Activated CD4-positive, alpha-beta memory T cell treated with anti-CD3 and anti-CD28 coated beads, Interleukin-2, amount 10 ng/mL, durations not matched to agents 7 days and 5 days (primary cell): ENCODE data around the gene TEKT5. TPM values are rescaled to one million over a fixed set of nuclear protein-coding genes. Genes with fewer than 3 reads are reported as not detected.
"Not testable (repeated sequence)": the region's sequence is repeated elsewhere in the genome, so short reads cannot be mapped to it uniquely, and the experiment has no call there.

Experiments
- CTCF ChIA-PET: fragments of 350-600 bp; sonication (Branson Sonifier 250); formaldehyde crosslinking; loops from one replicate; lab custom pipeline; 2021; ENCODE audit warnings: antibody characterized with exemption, inconsistent platforms; lab: Charles Lee
- POLR2A ChIA-PET: fragments of 350-600 bp; sonication (Branson Sonifier 250); formaldehyde crosslinking; loops from one replicate; lab custom pipeline; 2021; ENCODE audit warnings: antibody characterized with exemption; lab: Charles Lee
- DNase-seq: peaks from one replicate; pipeline ENCODE4 v3.0.0-alpha.2; 2020
- H3K27ac Mint-ChIP-seq: one replicate; pipeline ENCODE4 v1.8.0; 2021; ENCODE audit warnings: mild to moderate bottlenecking, mixed read lengths
- H3K27me3 Mint-ChIP-seq: one replicate; pipeline ENCODE4 v1.8.0; 2021; ENCODE audit warnings: mixed read lengths
- H3K36me3 Mint-ChIP-seq: one replicate; pipeline ENCODE4 v1.8.0; 2021; ENCODE audit warnings: low read depth, mixed read lengths
- H3K4me1 Mint-ChIP-seq: one replicate; pipeline ENCODE4 v1.8.0; 2021; ENCODE audit warnings: mixed read lengths
- H3K4me3 Mint-ChIP-seq: one replicate; pipeline ENCODE4 v1.8.0; 2021; ENCODE audit warnings: mild to moderate bottlenecking, mixed read lengths
- H3K9me3 Mint-ChIP-seq: one replicate; pipeline ENCODE4 v1.8.0; 2021; ENCODE audit warnings: mixed read lengths
- total RNA-seq, 2 experiments: library from RNA; stranded (reverse); gene quantifications; one replicate each; pipeline ENCODE4 v1.2.3, GENCODE V29; 2021

Gene TEKT5
- total RNA-seq, 2 experiments from 2014 or later: not detected

DNA sequence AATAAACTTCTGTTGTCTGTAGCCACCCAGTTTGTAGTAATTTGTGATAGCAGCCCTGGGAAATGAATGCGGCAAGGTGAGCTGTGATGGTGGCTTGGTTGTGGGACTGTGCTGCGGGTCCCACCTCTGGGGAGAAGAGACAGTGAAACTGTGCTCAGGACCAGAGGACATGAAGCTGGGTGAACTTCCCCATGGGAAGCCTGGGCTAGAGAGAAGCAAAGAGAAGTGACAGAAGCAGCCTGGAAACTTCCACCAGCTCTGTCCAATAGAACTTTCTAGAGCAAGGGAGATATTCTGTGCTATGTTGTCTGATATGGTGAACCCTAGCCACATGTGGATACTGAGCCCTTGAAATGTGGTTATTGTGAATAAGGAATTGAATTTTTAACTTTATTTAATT lies 62.8 kb downstream of the TEKT5 start:
- no peaks in the 10 kb centered on the region for H3K36me3 Mint-ChIP-seq
- peaks cover 8% of the 10 kb centered on the region for H3K27me3 Mint-ChIP-seq
- DNase-seq: no peak
- no peaks in the 10 kb centered on the region for H3K4me1 Mint-ChIP-seq
- H3K9me3 Mint-ChIP-seq: no peaks in the 10 kb centered on the region
- ChIA-PET CTCF (interaction anchor here (0.6 kb wide), 1 partner anchor 57 kb away, joined by 3 read pairs; no protein-coding TSS in a partner anchor), POLR2A (no interaction called here)
- H3K27ac Mint-ChIP-seq: no peak overlapping the region
- H3K4me3 Mint-ChIP-seq: no peak overlapping the region

DNA sequence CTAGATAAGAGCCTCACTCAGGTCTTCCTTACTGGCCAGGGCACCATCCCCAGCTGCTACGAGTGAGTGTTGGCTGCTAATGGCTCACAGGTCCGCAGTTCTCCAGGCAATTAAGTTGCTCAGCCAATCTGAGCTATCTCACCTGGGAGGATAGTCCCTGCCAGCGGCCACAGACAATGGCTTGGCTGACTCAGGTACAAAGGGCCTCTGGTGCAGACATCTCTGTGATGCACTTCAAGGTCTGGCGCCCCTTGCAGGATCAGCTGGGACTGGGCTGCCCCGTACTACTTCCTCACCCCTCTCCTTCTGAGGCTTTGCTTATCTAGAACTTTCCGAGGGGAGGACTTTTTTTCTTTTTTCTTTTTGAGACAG lies 65.2 kb downstream of the TEKT5 start:
- CTCF ChIA-PET: no interaction called here
- H3K36me3 Mint-ChIP-seq: no peaks in the 10 kb centered on the region
- no peak for DNase-seq
- H3K9me3 Mint-ChIP-seq: no peaks in the 10 kb centered on the region
- H3K4me3 Mint-ChIP-seq: no peak overlapping the region
- POLR2A ChIA-PET: no interaction called here
- no peak overlapping the region for H3K27ac Mint-ChIP-seq
- no peaks in the 10 kb centered on the region for H3K4me1 Mint-ChIP-seq
- peaks cover 8% of the 10 kb centered on the region for H3K27me3 Mint-ChIP-seq

DNA sequence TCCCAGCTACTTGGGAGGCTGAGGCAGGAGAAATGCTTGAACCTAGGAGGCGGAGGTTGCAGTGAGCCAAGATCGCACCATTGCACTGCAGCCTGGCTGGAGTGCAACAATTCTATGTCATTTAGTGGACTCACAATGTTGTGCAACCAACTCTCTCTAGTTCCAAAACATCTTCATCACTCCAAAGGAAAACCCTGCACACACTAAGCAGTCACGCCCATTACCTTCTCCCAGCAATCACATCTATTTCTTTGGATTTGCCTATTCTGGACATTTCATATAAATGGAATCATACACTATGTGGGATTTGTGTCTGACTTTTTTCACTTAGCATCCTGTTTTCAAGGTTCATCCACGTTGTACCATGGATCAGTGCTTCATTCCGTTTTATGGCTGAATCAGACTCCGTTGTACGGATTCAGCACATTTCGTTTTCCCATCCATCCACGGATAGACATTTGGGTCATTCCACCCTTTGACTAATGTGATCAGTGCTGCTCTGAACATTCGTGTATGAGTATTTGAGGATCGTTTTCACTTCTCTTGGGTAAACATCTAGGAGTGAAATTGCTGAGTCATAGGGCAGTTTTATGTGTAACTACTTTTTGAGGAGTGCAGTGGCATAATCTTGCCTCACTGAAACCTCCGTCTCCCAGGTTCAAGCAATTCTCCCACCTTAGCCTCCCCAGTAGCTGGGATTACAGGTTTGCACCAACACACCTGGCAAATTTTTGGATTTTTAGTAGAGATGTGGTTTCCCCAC lies 69.0 kb downstream of the TEKT5 start:
- ChIA-PET CTCF (no interaction called here), POLR2A (no interaction called here)
- no peaks in the 10 kb centered on the region for H3K4me1 Mint-ChIP-seq
- H3K9me3 Mint-ChIP-seq: no peaks in the 10 kb centered on the region
- H3K4me3 Mint-ChIP-seq: no peak overlapping the region
- H3K36me3 Mint-ChIP-seq: no peaks in the 10 kb centered on the region
- peaks cover 8% of the 10 kb centered on the region for H3K27me3 Mint-ChIP-seq
- no peak overlapping the region for H3K27ac Mint-ChIP-seq
- no peak for DNase-seq

DNA sequence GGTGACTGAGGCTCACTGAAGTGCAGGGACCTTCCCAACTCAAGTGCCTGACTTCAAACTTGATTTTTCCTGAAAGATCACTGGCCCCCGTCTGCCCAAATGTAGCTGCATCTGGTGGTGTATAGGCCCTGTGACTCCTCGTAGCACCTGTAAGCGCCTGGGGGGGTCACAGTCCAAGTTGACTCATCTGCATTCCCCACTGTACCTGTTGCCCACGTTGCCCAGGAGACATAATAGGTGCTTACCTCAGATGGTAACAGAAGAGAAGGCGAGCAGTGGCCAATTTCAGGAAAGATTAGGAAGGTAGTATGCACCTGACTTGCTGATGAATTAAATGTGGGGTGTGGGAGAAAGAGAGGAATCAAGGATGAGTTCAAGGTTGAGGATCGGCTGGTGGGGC lies 70.2 kb downstream of the TEKT5 start:
- DNase-seq: no peak
- Mint-ChIP-seq H3K27me3 (peaks cover 14% of the 10 kb centered on the region), H3K27ac (no peak overlapping the region), H3K9me3 (no peaks in the 10 kb centered on the region), H3K4me1 (no peaks in the 10 kb centered on the region), H3K36me3 (no peaks in the 10 kb centered on the region), H3K4me3 (no peak overlapping the region)
- POLR2A ChIA-PET: no interaction called here
- CTCF ChIA-PET: no interaction called here

DNA sequence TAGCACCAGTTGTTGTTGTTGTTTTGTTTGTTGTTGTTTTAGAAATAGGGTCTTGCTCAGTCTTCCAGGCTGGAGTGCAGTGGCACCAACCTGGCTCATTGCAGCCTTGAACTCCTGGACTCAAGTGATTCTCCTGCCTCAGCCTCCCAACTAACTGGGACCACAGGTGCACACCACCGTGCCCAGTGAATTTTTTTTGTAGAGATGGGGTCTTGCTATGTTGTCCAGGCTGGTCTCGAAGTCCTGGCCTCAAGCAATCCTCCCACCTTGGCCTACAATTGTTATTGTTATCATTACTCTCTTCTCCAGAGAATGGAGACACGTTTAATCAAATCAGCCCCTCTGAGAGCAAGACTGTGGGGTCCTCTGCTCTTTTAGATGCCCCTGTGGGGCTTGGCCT lies 71.7 kb downstream of the TEKT5 start:
- POLR2A ChIA-PET: no interaction called here
- Mint-ChIP-seq H3K9me3 (no peaks in the 10 kb centered on the region), H3K4me3 (no peak overlapping the region), H3K4me1 (no peaks in the 10 kb centered on the region), H3K36me3 (no peaks in the 10 kb centered on the region), H3K27me3 (peaks cover 15% of the 10 kb centered on the region), H3K27ac (no peak overlapping the region)
- CTCF ChIA-PET: no interaction called here
- no peak for DNase-seq

DNA sequence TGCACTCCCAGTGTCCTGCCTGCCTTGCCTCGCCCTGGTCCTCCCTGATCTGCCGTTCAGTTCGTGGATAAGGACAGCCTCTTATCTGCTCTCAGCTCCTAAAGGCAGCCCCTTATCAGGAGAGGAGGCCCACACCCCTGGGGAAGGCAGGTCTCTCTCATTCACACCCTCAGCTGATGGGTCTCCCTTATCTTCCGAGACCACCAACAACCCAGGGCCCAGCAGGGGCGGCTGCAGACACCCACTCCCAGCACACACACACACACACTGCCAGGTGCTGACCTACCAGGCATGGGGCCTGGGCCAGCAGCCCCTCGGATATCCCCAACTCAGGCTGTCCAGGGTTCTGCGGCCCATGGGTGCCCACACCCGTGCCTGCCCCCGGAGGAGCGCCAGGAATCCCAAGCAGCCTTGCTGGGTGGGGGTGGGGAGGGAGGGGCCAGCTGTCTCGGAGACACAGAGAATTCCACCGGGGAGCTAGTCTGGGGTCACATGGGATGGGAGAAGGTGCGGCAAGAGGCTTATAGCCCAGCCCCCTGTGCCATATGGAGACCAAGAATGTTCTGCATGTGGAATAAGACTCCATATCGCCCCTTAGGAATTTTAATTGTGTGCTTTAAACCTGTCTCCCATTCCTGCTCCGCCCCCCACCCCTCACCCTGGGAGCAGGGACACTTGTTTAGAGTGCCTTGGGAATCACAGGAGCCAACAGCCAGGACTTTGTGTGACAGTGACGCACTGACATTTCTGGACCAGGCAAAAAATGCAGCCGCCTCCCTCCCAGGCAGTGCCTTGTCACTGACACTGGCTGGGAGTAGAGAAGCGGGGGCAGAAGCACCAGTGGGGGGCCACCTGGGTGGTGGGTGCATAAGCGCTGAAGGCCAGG lies 72.5 kb downstream of the TEKT5 start:
- POLR2A ChIA-PET: no interaction called here
- no peak overlapping the region for H3K4me3 Mint-ChIP-seq

DNA sequence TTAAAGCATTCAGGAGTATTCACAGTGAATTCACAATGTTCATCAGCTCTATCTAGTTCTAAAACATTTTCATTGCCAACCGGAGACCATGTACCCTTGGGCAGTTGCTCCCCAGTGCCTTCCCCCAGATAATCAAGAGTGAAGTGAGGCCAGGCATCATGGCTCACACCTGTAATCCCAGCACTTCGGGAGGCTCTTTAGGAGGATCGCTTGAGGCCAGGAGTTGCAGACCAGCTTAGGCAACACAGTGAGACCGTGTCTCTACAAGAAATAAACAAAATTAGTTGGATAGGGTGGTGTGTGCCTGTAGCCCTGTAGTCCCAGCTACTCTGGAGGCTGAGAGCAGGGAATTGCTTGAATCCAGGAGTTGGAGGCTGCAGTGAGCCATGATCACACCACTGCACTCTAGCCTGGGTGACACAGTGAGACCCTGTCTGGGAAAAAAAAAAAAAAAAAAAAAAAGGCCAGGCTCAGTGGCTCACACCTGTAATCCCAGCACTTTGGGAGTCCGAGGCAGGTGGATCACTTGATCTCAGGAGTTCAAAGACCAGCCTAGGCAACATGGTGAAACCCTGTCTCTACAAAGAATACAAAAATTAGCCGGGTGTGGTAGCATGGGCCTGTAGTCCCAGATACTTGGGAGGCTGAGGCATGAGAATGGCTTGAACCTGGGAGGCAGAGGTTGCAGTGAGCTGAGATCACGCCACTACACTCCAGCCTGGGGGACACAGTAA lies 73.3 kb downstream of the TEKT5 start:
- H3K4me3 Mint-ChIP-seq, POLR2A ChIA-PET, H3K36me3 Mint-ChIP-seq, H3K4me1 Mint-ChIP-seq, H3K27ac Mint-ChIP-seq, H3K9me3 Mint-ChIP-seq, DNase-seq, CTCF ChIA-PET: not testable (repeated sequence)
- peaks cover 18% of the 10 kb centered on the region for H3K27me3 Mint-ChIP-seq

More for the DNA sequence above, 72.5 kb downstream of the TEKT5 start:
- CTCF ChIA-PET: no interaction called here
- Mint-ChIP-seq H3K4me1 (no peaks in the 10 kb centered on the region), H3K36me3 (no peaks in the 10 kb centered on the region), H3K27ac (no peak overlapping the region), H3K27me3 (peaks cover 20% of the 10 kb centered on the region), H3K9me3 (no peaks in the 10 kb centered on the region)
- DNase-seq: no peak

DNA sequence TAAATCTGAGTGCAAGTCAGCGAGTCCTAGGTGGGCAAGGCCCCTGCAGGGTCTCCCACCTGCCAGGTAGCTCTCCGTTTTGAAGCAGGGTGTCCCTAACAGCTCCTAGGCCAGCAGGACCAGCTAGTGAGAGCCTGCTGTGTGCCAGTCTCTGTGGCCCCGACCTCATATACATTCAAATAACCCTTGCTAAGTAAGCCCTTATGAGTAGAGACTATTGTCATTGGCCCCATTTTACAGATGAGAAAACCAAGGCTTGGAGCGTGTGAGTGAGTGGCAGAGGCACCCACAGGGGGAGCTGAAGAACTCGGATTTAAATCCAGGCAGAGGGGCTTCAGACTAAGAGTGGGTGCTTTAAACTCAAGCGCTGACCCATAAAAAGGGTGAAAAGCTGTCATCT lies 74.6 kb downstream of the TEKT5 start:
- Mint-ChIP-seq H3K4me3 (no peak overlapping the region), H3K27me3 (peaks cover 18% of the 10 kb centered on the region), H3K36me3 (no peaks in the 10 kb centered on the region), H3K27ac (no peak overlapping the region), H3K9me3 (no peaks in the 10 kb centered on the region), H3K4me1 (no peaks in the 10 kb centered on the region)
- no peak for DNase-seq
- ChIA-PET POLR2A (no interaction called here), CTCF (interaction anchor here (0.8 kb wide), 1 partner anchor 12 kb away, joined by 3 read pairs; no protein-coding TSS in a partner anchor)

DNA sequence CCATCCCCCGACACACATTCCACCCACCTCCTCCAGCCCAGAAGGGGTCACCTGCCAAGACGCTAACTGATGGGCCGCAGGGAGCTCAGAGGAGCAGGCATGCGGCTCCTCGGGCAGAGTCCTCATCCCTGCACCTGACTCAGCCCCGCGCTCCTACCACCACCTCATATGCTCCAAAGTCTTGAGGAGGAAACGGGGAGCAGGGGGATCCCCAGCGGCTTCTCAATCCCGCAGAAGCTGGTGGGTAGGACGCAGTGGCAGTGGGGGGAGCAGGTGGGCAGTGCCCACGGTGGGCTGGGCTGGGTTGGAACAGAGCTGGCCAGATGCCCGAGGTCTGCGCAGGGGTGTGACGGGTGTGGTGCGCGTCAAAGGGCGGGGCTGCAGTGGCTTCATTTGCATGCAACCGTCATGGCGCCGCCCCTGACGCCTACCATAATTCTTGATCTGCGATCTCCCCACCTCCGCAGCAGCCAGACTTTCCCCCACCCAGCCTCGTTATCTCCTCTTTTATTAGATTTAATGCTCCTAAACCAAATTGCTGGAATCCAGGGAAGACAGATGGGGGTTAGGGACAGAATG lies 75.4 kb downstream of the TEKT5 start:
- ChIA-PET POLR2A (no interaction called here), CTCF (interaction anchor here (0.8 kb wide), 1 partner anchor 11 kb away, joined by 3 read pairs; no protein-coding TSS in a partner anchor)
- peaks cover 18% of the 10 kb centered on the region for H3K27me3 Mint-ChIP-seq
- no peaks in the 10 kb centered on the region for H3K9me3 Mint-ChIP-seq
- no peak overlapping the region for H3K27ac Mint-ChIP-seq
- DNase-seq: no peak
- H3K4me3 Mint-ChIP-seq: no peak overlapping the region
- no peaks in the 10 kb centered on the region for H3K36me3 Mint-ChIP-seq
- H3K4me1 Mint-ChIP-seq: no peaks in the 10 kb centered on the region

DNA sequence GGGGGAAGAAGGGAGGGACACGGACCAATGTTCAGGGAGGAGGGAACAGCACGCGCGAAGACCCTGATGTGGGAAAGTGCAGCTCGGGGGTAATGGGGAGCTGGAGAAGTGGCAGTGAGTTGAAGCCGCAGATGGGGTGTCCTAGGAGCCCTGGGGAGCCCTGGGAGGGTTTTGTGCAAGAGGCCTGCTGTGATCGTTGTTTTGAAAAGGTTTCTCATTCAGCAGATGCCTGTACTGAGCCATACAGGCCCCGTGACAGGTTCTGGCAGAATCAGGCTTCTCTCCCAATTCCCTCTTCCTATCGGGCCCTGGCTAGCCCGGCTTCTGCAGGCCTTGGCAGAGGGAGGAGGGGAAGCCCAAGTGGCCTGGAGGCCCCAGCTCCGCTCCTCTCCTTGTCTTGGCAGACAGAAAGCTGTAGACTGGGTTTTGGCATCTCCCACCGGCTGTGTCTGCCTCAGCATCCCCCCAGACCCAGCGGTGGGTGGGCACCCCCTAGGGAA lies 76.0 kb downstream of the TEKT5 start:
- peaks cover 16% of the 10 kb centered on the region for H3K27me3 Mint-ChIP-seq
- no peak overlapping the region for H3K27ac Mint-ChIP-seq
- no peaks in the 10 kb centered on the region for H3K4me1 Mint-ChIP-seq
- H3K36me3 Mint-ChIP-seq: no peaks in the 10 kb centered on the region
- DNase-seq: no peak
- ChIA-PET CTCF (no interaction called here), POLR2A (no interaction called here)
- H3K4me3 Mint-ChIP-seq: no peak overlapping the region
- no peaks in the 10 kb centered on the region for H3K9me3 Mint-ChIP-seq

DNA sequence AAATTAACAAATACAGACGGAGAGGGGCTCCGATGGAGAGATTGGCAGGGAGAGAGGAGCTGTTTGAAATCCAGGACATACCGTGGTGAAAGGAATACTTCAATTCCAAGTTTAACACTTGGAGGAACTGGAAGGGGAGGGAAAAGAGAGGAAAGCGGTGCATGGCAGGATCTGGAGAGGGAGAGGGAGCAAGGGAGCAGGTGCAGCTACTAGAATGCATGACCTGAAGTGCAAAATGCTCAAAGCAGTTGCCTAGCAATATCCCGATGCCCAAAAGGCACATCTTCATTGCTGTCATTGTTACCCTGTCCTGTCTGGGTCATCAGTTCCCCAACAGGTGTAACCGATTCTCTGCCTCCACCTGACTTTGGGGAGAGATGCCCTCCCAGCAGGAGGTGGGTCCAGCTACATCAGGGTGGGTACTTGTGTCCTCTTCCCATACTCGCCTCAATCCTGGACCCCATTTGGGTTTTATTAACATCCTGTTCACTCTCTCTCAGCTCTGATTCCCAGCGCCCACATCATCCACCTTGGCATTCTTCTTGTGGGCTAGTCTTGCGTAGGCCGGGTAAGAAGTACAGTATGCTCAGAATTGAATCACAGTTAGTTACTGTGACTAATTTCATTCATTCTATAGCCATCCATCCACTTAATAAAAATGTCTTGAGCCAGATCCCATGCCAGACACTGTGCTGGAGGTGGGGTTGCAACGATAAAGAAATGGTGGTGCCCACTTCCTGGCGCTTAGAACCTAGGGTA lies 76.9 kb downstream of the TEKT5 start:
- no peak overlapping the region for H3K4me3 Mint-ChIP-seq
- H3K9me3 Mint-ChIP-seq: no peaks in the 10 kb centered on the region
- no peaks in the 10 kb centered on the region for H3K4me1 Mint-ChIP-seq
- no peaks in the 10 kb centered on the region for H3K36me3 Mint-ChIP-seq
- no peak overlapping the region for H3K27ac Mint-ChIP-seq
- POLR2A ChIA-PET: no interaction called here
- CTCF ChIA-PET: no interaction called here
- DNase-seq: no peak
- peaks cover 16% of the 10 kb centered on the region for H3K27me3 Mint-ChIP-seq
